HG03196 (cell line): ENCODE results near the gene FARP1.

Experiments used
- ATAC-seq: cut with Tn5 transposase; IDR thresholded peaks from one replicate; pipeline ENCODE4 v1.9.1; 2021; ENCODE audit not compliant: unreplicated experiment

FARP1 gene

DNA sequence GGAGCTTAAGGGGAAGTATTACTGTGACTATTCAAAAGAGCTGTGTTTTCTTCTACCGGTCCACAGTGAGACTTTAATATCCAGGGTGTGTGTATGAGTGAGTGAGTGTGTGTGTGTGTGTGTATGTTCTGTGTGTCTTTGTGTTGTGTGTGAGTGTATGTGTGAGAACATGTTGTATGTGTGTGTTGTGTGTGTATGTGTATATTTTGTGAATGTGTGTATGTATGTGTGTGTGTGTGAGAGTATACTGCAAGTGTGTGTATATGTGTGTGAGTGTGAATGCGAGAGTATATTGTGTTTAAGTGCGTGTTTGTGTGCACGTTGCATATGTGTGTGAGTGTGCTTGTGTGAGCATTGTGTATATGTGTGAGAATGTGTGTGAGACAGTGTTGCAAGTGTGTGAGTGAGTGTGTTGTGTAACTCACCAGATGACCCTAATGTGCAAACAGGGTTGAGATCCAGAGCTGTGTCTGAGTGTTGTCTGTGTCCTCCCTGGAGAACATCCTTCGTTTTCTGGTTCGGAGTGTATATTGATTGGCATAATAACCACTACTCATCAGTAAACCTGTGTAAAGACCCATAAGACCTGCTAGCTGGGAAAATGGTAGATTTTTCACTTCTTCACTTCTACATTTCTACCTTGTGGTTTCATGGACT lies 135.3 kb downstream of the FARP1 start:
- no peak for ATAC-seq

DNA sequence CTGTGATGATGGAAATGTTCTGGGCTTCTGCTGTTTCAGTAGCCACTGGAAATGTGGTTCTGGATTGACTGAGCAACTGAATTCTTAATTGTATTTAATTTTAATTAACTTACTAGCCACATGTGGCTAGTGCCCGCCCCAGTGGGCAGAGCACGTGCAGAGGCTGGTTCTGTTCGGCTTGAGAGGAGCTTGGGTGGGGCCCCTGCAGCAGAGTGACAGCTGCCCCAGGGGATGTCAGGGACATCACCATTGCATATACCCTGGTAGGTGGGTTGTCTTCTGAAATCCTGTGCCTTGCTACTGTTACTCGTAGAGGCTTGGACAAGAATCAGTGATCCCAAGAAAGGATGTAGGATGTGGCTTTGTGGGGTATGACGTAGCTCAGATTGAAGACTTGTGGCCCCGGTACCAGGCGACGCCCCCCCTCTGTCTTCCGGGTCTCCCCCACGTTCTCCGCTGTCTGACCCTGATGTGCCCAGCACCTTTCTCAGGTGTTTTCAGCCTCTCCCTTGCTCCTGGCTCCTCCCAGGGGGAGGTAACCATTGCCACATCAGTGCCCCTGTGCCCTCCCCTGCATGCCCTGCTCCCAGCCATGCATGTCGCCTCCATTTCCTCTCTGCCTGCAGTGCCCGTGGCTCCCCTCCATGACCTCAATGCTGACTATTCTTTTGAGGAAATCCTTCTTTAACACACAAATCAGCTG lies 136.7 kb downstream of the FARP1 start:
- ATAC-seq = peak; percentile 71

DNA sequence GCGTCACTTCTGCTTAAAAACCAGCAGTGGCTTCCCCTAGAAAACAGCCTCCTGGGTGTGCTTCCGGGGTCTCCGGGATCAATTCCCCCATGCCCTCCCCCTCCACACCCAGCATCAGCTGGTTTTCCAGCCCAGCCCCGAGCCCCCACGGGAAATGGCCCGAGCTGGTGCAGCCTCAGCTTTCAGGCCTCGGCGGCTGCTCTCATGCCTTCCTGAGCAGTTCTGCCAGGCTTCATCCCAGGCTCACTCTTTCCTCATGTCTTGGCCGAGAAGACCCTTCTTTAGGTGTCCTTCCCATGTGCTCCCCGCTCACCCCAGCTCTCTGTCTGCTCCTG lies 137.2 kb downstream of the FARP1 start:
- ATAC-seq = peak; percentile 6

DNA sequence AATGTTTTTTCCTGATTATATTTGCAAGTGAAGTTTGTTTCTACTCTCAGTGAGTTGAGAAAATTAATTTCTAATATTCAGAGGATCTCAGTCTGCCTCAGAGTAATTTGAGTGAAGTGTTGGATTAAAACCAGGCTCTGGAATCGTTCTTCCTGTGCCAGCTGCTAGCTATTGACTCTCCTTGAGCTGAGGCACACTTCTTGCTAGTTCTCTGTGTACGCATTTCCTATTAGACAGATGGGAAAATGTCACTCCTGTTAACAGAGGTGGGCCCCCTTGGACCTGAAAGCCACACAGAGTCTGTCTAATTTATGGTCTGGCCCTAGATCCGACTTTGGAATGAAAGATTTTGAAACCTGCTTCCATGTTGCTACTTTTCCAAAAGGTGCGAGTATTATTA lies 141.8 kb downstream of the FARP1 start:
- ATAC-seq = no peak

DNA sequence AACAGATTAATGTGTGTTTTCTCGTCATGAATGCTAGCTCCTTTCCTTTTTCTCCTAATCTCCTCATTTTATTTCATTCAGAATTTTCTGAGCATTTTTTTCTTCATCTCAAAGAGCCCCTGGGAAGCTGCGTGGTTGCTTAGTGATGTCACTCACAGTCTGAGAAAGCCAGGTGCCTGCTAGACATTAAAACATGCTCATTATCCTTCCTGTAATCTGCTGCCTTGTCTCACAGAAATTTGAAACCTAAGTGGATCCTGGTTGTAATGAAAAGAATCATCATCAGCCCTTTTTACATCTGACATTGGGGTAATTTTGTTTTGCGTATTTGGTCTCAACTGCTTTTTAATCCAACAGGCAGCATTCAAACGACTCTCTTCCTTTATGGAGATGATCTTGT lies 142.4 kb downstream of the FARP1 start:
- ATAC-seq = no peak

DNA sequence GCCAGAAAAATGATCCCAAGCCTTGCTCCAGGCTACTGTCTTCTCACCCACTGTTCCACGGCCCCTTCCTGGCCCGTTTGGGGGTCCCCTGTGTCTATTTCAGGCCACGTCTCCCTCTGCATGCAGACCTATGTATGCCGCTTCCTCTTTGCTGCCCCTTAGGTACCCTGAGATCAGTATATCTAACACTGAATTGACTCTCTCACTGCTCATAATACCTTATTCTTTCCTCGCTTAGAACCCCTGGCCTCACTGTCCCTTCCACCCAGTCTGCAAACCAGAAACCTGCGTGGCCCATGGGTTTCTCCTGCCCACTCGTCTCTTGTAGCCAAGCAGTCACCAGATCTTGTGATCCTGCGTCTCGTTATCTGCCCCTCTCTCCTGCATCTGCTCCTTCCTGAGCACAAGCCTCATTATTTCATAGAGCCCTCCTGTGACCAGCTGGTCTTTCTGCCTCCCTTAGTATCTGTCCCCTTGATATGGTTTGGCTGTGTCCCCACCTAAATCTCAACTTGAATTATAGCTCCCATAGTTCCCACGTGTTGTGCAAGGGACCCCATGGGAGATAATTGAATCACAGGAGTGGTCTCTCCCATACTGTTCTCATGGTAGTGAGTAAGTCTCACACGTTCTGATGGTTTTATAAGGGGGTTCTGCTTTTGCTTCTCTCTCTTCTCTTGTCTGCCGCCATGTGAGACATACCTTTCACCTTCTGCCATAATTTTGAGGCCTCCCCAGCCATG lies 143.1 kb downstream of the FARP1 start:
- ATAC-seq = no peak

DNA sequence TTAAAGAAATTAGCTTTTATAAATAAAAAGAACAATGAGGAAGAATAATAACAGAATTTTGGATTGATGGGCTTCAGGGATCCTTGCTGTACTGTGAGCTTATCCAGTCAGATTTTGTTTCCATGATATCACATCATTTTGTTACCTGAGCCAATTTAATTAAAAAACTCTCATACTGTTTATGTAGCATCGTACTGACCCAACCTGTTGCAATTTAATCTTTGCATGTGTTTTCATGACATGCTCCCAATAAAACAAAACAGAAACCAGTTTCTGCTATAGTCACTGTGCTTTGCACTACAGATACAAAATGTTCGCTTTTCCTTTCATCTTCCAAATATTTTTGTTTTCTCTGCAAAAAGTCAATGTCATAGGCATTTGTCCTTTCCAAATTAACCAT lies 143.9 kb downstream of the FARP1 start:
- ATAC-seq = no peak

DNA sequence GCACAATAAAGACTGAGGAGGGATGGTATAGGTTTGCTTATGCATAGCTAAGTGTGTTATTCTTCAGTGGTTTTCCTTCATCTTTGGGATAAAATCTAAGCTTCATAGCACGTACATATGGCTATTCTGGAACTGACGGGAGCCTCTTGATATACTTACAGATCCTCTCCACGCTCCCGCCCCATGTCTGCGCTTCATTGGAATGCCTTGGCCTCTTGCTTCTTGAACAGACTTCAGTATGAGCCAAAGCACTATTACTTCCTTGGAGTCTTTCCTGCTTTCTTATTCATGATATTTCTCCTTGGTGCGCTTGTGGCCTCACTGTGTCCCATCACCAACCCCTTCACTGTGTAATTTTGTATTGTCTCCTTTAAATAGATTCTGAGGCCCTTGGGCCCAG lies 145.3 kb downstream of the FARP1 start:
- no peak for ATAC-seq

DNA sequence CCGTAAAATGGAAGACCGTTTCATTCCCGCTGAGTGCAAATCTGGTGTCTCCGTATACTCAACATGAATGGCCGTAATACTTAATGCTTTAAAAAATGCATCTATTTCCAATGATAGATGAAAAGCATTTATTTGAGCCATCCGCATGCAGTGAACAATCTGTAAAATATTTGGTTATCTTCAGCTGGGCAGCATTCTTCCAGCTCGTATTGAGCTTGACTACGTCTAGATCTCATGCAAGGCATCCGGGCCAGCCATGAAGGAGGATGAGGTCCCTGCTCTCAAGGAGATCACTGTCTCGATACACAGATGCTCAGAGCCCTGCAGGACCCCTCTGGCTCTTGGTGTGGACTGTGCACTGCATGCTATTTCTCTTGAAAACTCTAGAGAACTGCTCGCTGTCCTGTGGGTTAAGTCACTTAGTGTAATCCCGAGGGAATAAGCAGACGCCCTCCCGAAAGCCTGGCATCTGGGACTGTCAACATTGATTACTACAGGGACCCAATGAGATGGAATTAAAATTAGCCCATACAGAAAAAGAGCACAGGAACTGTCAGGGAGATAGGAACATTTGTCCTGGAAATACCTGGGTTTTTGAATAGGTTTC lies 146.5 kb downstream of the FARP1 start:
- ATAC-seq = no peak

DNA sequence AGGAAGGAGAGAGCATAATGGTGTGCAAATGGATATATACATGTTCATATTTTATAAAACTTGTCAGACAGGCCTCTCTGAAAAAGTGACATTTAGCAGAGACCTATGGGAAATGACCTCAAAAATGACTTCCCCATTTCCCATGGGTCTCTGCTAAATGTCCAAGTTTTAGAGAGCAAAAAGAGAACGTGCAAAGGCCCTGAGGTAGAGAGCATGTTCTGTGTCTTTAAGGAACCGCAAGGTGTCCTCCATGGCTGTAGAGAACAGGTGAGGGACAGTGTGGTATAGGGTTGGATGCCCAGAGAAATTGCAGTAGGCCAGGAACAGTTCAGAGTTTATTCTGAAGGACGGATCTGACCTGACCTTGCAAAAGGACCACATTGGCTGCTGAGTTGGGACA lies 147.4 kb downstream of the FARP1 start:
- no peak for ATAC-seq

DNA sequence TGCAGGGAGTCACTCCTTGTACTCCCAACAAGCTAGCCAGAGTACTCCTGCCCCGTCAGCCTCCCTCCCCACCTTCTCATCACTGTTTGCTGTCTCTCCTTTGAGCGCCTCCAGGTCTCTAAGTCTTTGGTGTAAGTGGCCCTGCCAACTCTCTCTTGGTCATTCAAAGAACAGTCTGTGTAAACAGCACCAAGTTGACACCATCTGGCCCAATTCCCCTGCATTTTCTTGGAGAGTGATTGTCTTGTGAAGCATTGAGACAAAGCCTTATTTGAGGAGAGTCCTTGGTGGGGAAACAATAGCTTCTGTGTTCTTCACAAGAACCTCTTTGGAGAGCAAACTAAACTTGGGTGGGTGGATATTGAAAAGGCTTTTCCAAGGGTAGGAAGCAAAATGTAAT lies 148.8 kb downstream of the FARP1 start:
- no peak for ATAC-seq

DNA sequence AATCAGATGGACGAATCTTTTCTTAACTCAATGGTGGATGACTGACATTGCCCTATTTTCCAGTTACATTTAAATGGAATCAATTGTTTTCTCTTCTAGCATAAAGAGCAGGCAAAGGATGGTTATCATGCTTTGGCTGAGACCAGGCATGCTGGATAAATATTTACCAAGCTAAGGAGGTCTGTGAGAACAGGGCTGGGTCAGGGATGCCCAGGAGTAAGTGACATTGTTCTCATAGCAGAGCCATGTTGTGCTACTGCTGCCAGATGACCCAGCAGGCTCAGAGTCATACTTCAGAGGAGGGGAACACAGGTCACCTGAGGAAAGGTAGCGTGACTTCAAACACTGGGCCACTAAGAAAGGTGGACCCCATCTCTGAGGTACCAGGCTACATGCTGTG lies 150.2 kb downstream of the FARP1 start:
- no peak for ATAC-seq

DNA sequence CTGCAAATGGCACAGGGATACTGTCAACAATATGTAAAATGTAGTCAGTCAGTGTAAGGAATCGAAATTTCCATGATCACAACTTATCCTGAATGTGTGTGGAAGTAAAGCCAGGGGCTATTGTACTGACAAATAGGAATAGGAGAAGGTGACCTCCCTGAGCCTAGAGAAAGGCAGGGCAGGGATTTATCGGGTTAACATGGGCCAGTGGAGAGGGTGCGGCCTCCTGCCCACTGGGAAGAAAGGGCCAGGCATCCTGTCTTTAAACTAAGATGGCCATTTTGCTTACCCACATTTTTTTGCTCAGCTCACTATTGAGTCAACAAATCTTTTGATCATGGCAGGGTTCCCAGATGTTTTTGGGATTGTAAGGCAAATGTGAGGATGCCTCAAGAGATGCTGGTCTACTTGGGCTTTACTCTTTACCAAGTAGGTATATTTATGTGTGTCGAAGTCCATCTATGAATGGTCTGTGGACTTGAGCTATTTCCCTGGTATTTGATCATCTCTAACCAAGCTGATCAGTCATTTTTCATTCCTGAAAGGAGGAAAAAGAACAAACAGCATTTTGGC lies 150.8 kb downstream of the FARP1 start:
- ATAC-seq = no peak

DNA sequence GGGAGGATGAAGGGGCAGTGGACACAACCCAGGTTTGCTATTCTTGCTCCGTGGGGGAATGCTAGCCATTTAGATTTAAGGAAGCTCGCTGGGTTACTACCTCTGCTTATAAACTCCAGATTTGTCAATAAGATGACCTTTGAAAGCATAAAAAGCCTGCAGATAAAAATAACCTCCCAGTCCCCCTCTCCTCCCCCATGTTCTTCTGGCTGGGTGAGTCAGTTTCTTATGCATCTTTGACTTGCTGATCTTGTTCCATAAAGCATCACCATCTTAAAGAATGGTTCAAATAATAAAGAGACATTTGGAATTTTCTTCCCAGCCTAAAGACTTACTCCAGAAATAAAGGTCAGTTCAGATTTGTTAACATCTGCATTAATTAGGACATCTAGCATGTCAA lies 152.5 kb downstream of the FARP1 start:
- no peak for ATAC-seq

DNA sequence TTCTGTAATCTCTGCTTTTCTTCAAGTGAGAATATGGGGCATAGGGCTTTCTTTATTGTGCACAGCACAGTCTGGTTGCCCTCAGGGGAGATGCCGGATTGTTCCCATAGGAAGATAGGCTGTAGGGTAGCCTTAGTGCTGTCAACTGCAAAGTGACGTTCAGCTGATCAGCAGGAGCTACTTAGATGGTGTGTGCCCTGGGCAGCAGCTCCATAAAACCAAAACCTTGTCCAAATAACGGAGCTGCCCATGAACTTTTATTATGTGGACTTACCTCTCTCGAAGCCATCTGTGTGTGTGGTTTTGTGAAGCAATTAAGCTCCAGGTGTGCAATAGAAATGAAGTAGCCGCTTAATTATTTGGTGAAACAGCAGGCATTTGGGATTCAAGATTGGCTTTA lies 154.2 kb downstream of the FARP1 start:
- ATAC-seq = no peak

DNA sequence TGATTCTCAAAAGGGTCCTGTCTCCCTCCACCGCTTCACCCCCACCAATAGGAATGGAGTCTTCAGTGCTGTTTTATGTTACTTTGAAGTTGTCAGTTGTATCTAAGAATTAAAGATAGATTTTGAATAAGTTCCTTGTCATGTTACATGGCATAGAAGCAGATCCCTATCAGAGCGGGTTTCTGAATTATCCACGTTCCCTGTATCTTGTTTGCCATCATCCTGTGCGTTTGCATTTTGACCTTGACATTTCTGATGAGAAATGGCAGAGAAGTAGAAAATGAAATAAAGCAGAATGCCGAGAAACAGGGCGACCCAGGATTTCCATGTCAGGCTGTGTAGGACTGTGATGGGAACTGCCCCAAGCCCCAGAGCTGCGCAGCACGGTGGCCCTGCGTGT lies 154.9 kb downstream of the FARP1 start:
- no peak for ATAC-seq

DNA sequence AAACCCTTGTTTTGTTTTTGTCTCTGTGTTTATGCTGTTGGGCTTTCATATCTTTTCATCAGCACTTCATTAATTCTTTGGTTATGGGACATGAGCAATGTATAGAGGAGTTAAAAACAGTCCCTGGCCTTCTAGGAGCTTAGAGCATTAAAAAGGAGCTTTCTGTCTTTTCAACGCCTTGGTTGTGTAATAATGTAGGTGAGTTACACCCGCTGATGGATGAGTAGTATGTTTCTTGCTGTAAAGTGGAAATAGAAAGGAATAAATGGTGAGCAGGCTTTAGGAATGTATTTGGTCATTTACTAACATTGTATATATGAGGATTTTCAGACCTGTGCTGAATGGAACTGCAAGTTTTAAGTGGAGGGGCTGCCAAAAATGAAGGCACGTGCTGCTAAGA lies 155.7 kb downstream of the FARP1 start:
- no peak for ATAC-seq

DNA sequence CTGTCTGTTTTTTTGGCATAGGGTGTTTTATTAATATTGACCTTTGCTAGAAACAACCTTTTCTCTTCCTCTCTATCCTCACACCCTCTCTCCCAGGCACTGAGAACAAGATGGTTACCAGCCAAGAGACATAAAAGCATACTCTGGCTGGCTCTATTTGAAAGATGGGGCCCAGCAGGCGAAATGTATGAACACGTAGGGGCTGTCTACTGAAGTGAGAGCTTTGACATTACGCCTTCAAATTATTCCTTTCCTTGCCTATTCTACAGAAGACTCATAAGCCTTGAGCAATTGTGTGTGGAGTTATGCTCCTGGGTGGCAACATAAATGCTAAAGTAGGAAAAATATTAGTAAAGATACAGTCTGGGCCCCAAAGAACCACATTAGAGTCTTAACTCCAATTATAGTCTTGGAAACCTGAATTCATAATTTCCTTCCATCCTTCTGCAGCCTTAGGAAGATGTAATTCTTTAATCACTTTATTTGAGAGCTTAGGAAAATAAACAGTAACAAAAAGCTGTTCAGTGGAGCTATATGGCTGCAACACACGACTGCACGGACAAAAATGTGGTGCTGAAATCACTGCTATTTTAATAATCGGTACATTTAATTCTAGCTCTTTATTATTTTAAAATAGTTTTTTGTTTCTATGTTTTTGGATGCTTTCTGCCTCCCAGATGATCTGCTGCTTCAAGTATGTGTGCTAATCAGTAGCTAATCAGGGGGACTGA lies 156.5 kb downstream of the FARP1 start:
- ATAC-seq = no peak

DNA sequence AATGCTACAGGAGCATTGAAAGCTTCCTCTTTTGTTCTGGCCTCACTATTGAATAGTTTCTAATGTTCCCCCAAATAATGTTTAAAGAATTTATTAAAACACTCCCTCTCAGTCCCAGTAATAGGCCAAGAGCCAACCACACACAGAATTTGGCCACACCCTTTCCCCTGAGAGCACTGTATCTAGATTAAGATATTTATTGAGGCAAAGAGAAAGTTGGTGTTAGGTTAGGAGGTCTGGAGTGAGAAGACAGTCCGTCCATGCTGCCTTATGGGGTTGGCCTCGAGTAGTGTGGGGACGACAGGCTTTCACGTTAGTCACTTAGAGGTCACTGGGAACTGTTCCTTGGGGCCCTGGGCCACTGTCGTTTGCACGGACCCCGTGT lies 157.1 kb downstream of the FARP1 start:
- ATAC-seq = no peak

DNA sequence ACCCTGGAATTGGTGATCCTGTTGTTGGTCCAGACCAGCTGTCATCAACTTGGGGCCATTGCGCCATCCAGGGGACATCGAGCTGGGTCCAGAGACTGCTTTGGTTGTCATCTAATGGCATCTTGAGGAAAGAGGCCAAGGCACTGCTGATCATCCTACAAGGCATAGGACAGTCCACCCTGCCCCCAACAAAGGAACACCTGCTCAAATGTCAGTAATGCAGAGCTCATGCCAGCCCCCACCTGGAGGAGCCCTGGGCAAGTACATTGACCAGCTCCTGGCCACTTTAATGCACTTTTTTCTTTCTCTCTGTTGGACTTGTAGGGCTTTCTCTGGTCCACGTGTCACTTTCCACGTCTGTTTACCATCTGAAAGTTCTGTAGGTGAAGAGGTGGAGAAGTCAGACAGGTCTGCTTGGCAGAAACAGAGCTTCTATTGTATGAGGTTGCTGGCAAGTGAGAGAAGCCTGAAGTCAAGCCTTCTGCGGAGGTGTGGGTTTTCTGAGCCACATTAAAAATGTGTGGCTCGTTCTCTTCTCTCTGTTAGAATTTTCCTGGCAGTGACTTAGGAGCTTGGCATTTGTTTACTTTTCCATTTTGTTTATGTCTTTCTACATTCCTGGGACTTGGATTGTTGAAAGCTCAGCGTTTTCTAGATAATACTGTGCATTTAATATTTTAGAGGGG lies 158.2 kb downstream of the FARP1 start:
- no peak for ATAC-seq
